GM21528 (cell line): Measurements from ENCODE around the gene KRT20.
"Not testable (repeated sequence)": the region's sequence is repeated elsewhere in the genome, so short reads cannot be mapped to it uniquely, and the experiment has no call there.

ENCODE experiments used
- ATAC-seq: cut with Tn5 transposase; IDR thresholded peaks from one replicate; pipeline ENCODE4 v1.9.1; 2021; ENCODE audit warnings: mild to moderate bottlenecking, moderate library complexity; ENCODE audit not compliant: unreplicated experiment, low FRiP score

The KRT20 gene, protein sequence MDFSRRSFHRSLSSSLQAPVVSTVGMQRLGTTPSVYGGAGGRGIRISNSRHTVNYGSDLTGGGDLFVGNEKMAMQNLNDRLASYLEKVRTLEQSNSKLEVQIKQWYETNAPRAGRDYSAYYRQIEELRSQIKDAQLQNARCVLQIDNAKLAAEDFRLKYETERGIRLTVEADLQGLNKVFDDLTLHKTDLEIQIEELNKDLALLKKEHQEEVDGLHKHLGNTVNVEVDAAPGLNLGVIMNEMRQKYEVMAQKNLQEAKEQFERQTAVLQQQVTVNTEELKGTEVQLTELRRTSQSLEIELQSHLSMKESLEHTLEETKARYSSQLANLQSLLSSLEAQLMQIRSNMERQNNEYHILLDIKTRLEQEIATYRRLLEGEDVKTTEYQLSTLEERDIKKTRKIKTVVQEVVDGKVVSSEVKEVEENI

DNA sequence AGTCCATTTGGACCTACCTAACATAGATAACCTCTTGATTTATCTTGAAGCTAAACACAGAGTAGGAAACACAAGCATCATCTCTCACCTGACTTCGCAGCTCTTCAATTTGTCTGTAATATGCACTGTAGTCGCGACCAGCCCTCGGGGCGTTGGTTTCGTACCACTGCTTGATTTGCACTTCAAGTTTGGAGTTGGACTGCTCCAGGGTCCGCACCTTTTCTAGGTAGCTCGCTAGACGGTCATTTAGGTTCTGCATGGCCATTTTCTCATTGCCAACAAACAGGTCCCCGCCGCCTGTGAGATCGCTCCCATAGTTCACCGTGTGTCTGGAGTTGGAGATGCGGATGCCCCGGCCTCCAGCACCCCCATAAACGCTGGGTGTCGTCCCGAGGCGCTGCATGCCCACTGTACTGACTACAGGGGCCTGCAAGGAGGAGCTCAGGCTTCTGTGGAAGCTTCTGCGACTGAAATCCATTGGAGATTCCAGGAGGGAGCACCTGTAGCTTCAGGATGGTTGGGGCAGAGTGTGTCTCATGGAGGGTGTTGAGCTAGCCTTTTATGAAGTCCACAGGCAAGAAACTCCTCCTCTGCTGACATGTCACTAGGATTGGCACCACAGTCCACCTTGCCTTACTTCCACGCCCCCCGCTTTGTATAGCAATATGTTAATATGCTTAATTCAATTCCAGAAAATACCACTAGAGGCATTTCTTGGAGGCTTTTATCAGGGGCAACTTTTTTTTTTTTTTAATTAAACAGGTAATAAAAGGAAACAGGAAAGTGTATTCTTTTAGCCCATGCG lies at the start of gene KRT20:
Gene KRT20, minus strand, starts transcription at position 535 of the 805 bp plus-strand sequence. Its CDS starts 57 bp downstream, at position 478.
- no peak for ATAC-seq

DNA sequence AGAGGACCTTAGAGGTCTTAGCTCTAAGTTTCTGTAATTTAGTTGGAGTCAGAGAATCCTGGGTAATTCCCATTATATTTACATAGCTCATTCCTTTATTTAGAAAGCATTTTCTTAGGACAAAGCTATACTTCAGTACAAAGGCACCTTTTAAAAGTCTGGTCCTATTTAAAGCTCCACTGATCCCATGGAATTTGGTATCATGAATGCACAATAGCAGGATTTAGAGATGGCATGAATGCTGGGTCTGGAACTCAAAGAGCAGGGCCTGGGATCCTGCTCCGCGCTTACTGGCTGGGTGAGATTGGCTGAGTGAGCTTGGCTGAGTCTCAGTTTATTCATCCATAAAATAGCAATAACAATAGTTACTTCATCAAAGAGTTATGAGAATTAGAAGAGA lies 47.6 kb upstream of the KRT20 start:
- no peak for ATAC-seq

DNA sequence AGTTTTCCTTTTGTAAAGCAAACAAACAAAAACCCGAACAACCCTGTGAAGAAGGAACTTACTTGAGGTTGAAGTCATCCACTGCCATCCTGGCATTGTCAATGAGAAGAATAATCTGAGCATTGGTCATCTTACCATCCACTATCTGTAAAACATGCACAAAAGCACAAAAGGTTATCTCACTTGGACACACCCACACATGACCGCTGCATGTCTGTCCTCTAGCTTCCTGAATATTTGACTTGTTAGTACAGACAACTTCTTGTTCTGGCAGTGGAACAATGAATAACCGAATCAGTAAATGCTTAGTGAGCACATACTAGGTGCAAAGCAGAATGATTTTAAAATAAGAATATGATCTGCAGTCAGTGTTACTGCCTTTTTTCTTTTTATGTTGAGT lies 46.3 kb upstream of the KRT20 start:
- no peak for ATAC-seq

DNA sequence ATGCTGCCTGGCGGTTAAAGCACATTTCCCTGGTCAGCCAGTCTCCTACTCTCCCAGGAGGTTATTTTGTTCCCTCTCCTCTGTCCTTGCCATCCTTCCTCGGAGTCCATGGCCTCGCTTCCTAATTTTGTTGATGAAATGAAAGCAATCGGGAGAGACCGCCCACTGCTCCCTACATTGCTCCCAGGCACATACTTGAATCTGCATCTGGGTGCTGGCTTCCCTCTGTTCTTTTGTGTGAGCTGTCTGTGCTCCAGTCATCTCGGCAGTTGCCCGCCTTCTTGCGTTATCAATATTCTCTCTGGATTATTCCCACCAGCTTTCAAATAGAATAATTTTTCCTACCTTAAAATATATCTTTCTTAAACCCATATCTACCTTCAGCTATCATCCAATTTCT lies 41.3 kb upstream of the KRT20 start:
- no peak for ATAC-seq

DNA sequence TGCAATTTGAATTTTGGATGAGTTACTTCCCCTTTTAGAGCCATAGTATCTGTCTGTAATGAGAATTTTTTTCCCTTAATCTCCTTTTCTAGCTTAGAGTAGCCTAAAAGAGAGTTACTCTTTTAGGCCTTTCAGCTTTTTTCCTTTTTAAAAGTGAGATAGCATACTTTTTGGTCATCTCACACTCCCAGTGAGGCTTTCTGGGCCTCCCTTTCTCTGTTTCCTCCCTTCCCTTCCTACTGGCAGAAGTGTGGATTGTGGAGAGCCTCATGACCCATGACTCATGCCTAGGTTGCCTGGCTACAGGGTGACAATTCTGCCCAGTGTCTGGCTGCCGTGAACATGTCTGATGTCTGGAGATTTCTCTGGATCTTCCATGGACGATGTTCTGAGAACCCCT lies 37.2 kb upstream of the KRT20 start:
- no peak for ATAC-seq

DNA sequence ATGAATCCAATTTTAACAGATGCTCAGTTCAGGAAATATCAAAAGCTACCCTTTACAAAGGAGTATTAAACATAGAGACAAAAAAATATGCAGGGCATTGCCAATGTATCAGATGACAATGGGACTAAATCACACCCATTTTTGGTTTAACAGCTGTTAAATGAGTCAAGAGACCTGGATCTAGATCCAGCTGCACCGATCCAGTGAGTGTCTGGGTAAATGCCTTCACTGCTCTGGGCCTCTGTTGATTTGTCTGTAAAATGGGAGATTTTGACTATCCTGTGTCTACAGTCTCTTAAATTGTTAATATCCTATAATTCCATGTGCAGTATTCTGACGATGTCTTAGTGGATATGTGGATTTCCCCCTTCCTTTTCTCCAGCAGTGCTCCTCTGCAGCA lies 36.0 kb upstream of the KRT20 start:
- ATAC-seq, result no peak

DNA sequence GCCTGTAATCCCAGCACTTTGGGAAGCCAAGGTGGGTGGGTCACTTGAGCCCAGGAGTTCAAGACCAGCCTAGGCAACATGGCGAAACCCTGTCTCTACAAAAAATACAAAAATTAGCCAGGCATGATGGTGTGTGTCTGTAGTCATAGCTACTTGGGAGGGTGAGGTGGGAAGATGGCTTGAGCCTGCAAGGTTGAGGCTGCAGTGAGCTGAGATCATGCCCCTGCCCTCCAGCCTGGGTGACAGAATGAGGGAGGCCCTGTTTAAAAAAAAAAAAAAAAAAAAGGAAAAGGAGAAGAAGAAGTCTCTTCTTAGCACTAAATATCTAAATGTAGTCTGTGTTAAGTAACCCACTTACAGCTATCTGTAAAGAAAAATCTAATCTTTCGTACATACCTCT lies 32.1 kb upstream of the KRT20 start:
- not testable (repeated sequence) for ATAC-seq

DNA sequence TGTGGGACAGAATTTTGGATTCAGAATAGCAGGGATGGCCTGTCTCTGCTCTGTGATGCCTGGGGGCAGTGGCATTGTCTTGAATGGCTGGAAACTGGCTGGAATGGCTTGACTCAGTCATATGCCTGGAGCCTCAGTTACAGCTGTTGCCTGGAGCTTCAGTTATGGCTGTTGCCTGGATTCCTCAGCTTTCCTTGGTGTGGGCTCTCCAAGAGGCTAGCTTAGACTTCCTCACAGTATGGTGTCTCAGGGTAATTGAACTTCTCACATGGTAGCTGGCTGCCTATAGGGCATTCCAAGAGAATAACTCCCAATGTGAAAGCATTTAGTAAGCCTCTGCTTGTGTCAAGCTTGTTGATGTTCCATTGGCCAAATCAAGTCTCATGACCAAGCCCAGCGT lies 31.3 kb upstream of the KRT20 start:
- no peak for ATAC-seq

DNA sequence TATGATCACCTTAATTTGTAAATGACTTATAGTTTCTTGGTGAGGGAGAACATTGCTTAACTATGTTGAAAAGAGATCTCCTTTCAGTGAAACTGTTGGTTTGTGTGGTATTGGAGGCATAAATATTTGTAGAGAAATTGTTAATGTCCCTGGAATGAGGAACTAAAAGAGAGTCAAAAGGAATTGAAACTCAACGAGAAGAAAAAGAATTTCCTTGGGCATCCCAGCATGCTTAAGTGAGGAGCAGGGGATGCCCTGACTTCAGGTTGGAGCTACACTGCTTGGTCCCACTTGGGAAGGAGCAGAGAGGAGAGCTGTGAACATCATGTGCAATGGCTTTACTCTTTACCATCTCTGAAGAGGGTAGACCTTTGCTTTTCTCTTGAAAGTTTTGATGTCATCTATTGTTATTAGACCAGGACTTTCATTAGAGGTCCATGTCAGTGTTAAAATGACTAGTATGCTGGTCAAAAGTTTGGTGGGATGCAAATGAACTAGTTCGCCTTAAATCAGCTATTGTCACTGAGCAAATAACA lies 30.7 kb upstream of the KRT20 start:
- ATAC-seq, result no peak

DNA sequence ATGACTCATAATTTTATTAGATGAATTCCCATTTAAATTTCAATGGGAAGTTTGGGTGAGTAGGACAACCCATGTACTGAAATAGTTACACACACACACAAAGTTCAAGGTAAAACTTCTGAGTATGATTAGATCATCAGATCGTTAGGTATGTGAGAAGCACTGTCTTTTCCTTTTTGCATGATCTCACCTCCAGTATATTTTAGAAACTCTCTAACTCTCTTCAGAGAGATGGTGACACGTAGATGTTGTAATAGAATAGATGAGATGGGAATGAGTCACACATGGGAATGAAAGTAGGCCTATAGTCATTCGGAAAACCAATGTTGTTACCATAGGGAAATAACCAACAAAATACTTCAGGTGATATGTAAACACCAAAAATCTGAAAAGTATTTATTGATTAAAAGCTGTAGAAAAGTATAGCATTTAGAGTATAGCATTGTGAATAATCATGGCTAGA lies 30.2 kb upstream of the KRT20 start:
- ATAC-seq, result no peak

DNA sequence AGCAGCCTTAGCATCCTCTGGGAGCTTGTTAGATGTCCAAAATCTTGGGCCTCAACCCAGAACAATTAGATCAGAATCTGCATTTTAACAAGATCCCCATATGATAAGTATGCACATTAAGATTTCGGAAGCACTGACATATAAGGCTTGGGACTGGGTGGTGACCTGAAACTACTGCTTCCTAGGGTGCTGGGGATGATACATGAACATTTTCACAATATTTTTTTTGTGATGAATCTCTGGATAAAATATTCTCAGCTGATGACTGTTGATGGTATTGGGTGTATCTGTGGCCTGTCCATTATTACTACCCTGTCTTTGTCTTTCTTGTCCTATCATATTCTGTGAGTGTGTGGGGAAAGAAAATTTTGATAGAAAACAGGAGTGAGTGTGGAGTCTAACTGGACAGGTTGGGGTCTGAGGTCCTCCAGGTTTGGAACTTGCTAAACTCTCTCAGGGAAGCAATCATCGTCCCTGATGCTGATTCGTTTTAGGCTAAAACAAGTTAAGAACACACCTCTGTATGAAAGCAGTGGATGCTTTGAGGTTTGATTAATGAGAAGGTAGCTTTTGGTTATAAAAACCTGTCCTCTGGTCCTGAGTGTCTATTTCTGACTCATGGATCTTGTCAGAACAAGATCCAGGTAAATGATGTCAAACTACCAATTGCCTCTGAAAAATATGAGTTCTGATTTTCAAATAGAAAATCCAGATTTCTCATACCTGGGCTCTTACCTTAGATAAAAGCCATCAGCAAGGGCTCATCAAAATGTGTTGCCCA lies 29.2 kb upstream of the KRT20 start:
- ATAC-seq, result no peak

DNA sequence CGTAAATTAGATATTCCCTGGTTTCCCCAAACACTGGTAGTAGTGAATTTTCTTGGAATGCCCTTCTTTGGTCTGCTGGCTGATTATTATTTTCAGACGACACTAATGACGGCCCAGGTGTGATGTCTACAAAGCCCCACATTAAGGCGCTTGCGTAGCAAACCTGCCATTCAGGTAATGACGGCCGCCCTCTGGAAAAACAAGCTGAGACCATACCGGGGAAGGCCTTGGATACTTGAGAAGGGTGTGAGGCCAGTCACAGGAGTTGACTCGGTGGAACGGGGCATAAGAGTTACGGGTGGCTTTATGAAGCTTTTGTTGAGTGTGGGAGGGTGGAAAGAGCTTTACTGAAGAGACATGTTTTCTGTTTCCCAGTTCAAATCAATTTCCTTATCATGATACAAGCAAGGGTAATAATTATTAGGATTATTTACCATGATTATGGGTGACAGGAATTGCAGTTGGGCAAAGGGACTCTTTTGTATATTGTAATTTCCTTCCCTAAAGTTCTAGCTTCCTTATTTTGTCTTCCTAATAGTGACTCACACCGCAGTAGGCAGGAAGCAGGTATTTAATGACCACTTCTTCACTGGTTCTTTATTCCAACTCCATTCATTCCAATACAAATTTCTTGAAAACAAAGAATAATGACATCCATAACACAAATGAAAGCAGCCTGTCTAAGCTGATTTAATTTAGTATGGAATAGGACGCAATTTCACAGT lies 27.6 kb upstream of the KRT20 start:
- no peak for ATAC-seq

DNA sequence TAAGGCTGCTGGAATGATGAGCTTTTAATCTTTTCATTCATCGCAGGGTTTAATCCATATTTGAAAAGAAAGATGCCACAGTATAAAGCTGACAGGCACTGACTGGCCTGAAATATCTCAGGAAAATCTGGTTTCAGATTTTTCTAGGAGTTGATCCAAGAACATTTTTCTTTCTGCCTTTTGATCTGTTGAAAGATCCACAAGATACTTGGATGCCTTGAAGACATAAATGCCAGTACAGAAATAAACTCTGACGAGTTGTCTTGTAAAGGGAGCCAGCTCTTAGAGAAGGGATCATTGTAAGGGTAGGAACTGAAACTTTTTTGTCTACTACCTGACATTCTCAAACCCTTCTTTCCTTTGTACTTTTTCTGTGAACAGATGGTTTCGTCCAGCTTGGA lies 25.4 kb upstream of the KRT20 start:
- ATAC-seq, result no peak

DNA sequence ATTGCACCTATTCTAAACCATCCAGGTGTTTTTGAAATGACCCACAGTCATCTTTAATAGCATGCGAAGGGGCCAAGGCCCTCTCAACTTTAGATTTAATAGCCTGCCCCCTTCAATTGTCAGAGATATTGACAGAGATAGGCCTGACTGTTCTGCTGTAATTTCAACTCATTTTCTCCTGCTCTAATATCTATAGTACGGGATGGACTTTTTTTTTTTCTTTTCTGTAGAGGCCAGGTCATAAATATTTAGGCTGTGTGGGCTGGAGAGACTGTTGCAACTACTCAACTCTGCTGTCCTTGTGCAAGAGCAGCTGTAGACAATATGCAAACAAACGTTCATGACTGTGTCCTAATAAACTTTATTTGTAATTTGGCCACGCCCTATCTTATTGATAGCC lies 24.7 kb upstream of the KRT20 start:
- ATAC-seq, result no peak

DNA sequence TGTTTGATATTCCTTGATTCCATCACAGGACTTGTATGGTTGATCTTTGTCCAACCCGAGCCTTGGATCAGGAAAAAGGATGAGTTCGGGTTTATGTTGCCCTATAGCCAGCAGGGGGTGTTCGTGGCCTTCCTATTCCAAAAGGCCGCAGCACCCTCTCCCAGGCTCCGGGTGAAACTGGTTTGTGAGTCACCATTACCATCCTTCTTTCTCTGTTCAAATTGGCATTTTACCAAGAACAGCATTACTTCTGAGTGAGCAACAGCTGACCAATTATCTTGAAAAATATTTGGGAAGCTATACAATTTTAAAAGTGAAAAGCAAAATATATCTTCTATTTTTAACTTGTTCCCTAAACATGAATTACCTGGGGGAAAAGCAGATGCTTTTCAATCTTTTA lies 24.3 kb upstream of the KRT20 start:
- ATAC-seq, result no peak

DNA sequence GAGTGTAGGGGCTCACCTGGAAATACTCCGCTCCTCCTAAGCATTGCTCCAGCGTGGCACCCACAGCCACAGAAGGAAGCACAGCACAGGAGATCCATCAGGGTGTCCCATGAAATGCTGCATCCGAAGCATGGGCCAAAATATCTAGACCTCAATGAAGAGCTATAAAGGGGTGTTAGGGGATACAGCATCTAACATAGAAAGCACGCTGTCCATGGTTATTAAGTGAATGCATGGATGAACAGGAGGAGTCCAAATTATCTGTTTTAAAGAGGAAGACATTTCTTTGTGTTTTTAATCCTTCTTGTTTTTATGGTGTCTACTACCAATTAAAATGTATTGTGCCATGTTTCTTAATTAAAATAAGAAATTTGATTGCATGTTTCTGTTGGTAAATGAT lies 21.6 kb upstream of the KRT20 start:
- no peak for ATAC-seq

DNA sequence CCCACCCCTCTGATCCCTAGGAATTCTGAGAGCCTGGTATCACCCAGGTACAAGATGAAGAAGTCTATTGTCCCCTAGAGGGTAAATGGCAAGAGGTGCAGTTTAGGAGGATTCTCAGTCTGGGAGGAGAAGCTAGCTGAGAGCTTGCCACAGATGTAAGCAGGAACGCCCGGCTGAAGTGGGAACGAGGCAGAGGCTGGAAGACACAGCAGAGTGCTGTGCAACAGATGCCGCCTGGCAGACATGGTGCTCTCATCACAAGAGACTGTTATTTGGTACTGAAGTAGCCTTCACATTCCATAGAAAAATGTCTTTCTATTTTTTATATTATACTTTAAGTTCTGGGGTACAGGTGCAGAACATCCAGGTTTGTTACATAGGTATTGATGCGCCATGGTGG lies 20.3 kb upstream of the KRT20 start:
- ATAC-seq, result no peak

DNA sequence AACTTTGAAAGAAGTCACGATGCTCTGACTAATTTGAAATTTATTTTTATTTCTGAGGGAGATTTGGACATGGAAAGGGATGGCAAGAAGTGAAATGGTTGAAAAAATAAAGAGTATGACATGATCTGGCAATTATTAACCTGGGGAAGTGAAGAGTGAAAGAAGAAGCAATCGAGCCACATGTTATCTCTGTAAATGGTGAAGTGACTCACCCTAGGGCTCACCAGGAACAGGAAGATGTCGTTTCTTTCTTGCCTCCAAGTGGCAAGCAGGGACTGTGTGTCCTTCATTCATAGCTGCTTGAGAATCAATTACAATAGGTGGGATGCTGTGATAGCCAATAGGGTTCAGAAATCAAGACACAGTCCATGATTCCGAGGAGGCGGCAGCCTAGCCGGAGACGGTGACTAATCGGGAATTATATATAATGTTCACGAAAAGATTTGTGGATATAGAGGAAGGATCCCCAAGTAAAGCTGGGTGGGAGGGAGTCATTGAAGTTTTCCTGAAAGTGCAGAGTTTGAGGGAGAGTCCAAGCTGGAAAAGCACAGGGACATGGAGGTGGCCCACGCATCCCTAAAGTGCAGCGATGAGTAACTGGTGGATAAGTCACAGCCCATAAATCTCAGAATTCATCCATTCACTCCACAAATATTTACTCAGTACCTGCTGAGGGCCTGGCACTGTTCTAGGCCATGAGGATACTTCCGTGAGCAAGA lies 18.2 kb upstream of the KRT20 start:
- ATAC-seq, result no peak

DNA sequence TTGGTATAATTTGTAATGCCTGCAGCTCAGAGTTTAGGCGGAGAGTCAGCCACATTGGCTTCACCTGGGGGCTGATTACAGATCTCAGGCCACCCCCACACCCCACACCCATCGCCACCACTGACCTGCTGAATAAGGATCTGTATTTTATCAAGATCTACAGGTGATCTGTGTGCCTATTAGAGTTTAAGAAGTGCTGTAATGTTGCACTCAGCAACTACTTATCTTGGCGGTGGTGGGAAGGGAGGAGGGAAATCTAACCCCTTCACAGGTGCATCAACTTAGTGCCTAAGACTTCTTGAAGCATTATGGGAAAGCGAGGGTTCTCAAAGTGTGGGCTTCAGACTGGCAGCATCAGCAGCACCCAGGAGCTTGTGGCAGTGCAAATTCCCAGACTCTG lies 17.5 kb upstream of the KRT20 start:
- no peak for ATAC-seq
